Measurements from ENCODE around the gene TEX11. TPM values are rescaled to one million over a fixed set of nuclear protein-coding genes. Genes with fewer than 3 reads are reported as not detected.
"Not testable (repeated sequence)": the region's sequence is repeated elsewhere in the genome, so short reads cannot be mapped to it uniquely, and the experiment has no call there.

The TEX11 gene
- polyA plus RNA-seq, 1 of the 3 experiments (the other 2 are of a cell fraction), result not detected

DNA sequence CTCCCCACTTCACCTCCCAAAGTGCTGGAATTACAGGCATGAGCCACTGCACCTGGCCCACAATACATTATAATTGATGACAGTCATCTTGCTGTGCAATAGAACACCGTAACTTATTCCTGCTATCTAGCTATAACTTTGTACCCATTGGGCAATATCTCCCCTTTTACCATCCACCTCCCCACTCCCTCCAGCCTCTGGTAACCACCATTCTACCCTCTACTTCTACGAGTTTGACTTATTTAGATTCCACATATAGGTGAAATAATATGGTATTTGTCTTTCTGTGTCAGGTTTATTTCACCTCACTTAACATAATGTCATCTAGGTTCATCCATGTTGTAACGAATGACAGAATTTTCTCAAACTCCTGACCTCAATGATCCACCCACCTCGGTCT is 8.2 kb upstream of the TEX11 start (continued):
- TF ChIP-seq NRF1 (IDR thresholded peaks at IDR 0.05; ENCODE audit: low read depth, low read length), result no peak

GRCh38 chrX:70907900-70908299 is 611 bp downstream of the TEX11 start:
- POLR2A ChIA-PET, result no interaction called here
- Histone ChIP-seq H3K9me3 (no peaks in the 10 kb centered on the region), H4K20me1 (ENCODE audit: insufficient read depth) (no peaks in the 10 kb centered on the region), H3F3A (replicated peaks; ENCODE audit: insufficient read depth) (no peaks in the 10 kb centered on the region), H3K4me1 (ENCODE audit: control insufficient read depth in 1 of 2, insufficient read depth in 2 of 2, low read depth in 1 of 2, low read length in 1 of 2) (no peaks in the 10 kb centered on the region), H3K27ac (ENCODE audit: low read depth in 2 of 2, low read length in 1 of 2) (no peak overlapping the region), H3K9me2 (no peaks in the 10 kb centered on the region), H3K4me2 (no peak overlapping the region), H3K79me2 (ENCODE audit: insufficient read depth) (no peaks in the 10 kb centered on the region), H3K36me3 (replicated peaks in 1 of 2; ENCODE audit: control insufficient read depth in 1 of 2, insufficient read depth in 2 of 2, low read length in 1 of 2) (no peaks in the 10 kb centered on the region), H3K9ac (no peak overlapping the region), H2AFZ (ENCODE audit: low read depth) (no peak overlapping the region), H3K4me3 (ENCODE audit: low read depth in 2 of 2, low read length in 1 of 2) (no peak overlapping the region), H3K27me3 (ENCODE audit: insufficient read depth) (peaks cover 9% of the 10 kb centered on the region; the same call in 1 of the 2 replicates)
- TF ChIP-seq RFX5 (IDR thresholded peaks at IDR 0.05; ENCODE audit: low read length), result peak; percentile 83
- TF ChIP-seq MXI1 (IDR thresholded peaks at IDR 0.05; ENCODE audit: low read depth, low read length), result no peak
- CTCF ChIA-PET, result no interaction called here
- 37% methylated on average over 11 of the region's 11 CpGs for WGBS (ENCODE audit: low lambda C conversion rate)
- no peak for DNase-seq

DNA sequence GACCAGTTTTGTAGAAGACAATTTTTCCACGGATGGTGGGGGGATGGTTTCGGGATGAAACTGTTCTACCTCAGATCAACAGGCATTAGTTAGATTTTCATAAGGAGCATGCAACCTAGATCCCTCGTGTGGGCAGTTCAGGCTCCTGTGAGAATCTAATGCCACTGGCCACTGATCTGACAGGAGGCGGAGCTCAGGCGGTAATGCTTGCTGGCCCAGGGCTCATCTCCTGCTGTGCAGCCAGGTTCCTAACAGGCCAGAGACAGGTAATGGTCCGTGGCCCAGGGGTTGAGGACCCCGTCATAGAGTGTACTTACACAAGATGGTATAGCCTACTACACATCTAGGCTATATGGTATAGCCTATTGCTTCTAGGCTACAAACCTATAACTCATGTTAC is 7.0 kb downstream of the TEX11 start:
- Histone ChIP-seq H3K4me3 (ENCODE audit: low read depth in 2 of 2, low read length in 1 of 2) (no peak overlapping the region), H2AFZ (ENCODE audit: low read depth) (no peak overlapping the region), H3K4me2 (no peak overlapping the region), H3K36me3 (replicated peaks in 1 of 2; ENCODE audit: control insufficient read depth in 1 of 2, insufficient read depth in 2 of 2, low read length in 1 of 2) (no peaks in the 10 kb centered on the region), H3K9me3 (no peaks in the 10 kb centered on the region), H3K27ac (ENCODE audit: low read depth in 2 of 2, low read length in 1 of 2) (no peak overlapping the region), H3K4me1 (ENCODE audit: control insufficient read depth in 1 of 2, insufficient read depth in 2 of 2, low read depth in 1 of 2, low read length in 1 of 2) (no peaks in the 10 kb centered on the region), H3K9ac (no peak overlapping the region), H3K27me3 (ENCODE audit: insufficient read depth) (no peaks in the 10 kb centered on the region; the same call in 1 of the 2 replicates), H3F3A (replicated peaks; ENCODE audit: insufficient read depth) (no peaks in the 10 kb centered on the region), H3K79me2 (ENCODE audit: insufficient read depth) (no peaks in the 10 kb centered on the region), H4K20me1 (ENCODE audit: insufficient read depth) (no peaks in the 10 kb centered on the region), H3K9me2 (no peaks in the 10 kb centered on the region)
- no peak for TF ChIP-seq MEF2A (IDR thresholded peaks at IDR 0.05; ENCODE audit: borderline replicate concordance, low read depth)
- TF ChIP-seq CHD2 (IDR thresholded peaks at IDR 0.05; ENCODE audit: low read length, partially characterized antibody), result no peak
- TF ChIP-seq RXRA (IDR thresholded peaks at IDR 0.05; ENCODE audit: borderline replicate concordance, low read depth), result no peak
- TF ChIP-seq, protein P1, sequence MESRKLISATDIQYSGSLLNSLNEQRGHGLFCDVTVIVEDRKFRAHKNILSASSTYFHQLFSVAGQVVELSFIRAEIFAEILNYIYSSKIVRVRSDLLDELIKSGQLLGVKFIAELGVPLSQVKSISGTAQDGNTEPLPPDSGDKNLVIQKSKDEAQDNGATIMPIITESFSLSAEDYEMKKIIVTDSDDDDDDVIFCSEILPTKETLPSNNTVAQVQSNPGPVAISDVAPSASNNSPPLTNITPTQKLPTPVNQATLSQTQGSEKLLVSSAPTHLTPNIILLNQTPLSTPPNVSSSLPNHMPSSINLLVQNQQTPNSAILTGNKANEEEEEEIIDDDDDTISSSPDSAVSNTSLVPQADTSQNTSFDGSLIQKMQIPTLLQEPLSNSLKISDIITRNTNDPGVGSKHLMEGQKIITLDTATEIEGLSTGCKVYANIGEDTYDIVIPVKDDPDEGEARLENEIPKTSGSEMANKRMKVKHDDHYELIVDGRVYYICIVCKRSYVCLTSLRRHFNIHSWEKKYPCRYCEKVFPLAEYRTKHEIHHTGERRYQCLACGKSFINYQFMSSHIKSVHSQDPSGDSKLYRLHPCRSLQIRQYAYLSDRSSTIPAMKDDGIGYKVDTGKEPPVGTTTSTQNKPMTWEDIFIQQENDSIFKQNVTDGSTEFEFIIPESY (IDR thresholded peaks at IDR 0.05; ENCODE audit: borderline replicate concordance, low read depth), result no peak
- TF ChIP-seq, protein P2, sequence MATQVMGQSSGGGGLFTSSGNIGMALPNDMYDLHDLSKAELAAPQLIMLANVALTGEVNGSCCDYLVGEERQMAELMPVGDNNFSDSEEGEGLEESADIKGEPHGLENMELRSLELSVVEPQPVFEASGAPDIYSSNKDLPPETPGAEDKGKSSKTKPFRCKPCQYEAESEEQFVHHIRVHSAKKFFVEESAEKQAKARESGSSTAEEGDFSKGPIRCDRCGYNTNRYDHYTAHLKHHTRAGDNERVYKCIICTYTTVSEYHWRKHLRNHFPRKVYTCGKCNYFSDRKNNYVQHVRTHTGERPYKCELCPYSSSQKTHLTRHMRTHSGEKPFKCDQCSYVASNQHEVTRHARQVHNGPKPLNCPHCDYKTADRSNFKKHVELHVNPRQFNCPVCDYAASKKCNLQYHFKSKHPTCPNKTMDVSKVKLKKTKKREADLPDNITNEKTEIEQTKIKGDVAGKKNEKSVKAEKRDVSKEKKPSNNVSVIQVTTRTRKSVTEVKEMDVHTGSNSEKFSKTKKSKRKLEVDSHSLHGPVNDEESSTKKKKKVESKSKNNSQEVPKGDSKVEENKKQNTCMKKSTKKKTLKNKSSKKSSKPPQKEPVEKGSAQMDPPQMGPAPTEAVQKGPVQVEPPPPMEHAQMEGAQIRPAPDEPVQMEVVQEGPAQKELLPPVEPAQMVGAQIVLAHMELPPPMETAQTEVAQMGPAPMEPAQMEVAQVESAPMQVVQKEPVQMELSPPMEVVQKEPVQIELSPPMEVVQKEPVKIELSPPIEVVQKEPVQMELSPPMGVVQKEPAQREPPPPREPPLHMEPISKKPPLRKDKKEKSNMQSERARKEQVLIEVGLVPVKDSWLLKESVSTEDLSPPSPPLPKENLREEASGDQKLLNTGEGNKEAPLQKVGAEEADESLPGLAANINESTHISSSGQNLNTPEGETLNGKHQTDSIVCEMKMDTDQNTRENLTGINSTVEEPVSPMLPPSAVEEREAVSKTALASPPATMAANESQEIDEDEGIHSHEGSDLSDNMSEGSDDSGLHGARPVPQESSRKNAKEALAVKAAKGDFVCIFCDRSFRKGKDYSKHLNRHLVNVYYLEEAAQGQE (IDR thresholded peaks at IDR 0.05; ENCODE audit: low read depth, low read length), result no peak
- no peak for TF ChIP-seq ELF1 (IDR thresholded peaks at IDR 0.05)
- TF ChIP-seq SMC3 (IDR thresholded peaks at IDR 0.05; ENCODE audit: low read depth, low read length), result no peak
- TF ChIP-seq GABPA (IDR thresholded peaks at IDR 0.05; ENCODE audit: low read depth), result no peak
- no peak for TF ChIP-seq POLR2AphosphoS5 (IDR thresholded peaks at IDR 0.05; ENCODE audit: low read depth, low read length)
- TF ChIP-seq MXI1 (IDR thresholded peaks at IDR 0.05; ENCODE audit: low read depth, low read length), result no peak
- no peak for TF ChIP-seq JUND (IDR thresholded peaks at IDR 0.05)
- ChIA-PET CTCF (no interaction called here), POLR2A (no interaction called here)
- DNase-seq, result no peak
- WGBS (ENCODE audit: low lambda C conversion rate), result 17% methylated on average over 7 of the region's 7 CpGs

- H3K9me3 ChIP-seq; H3K4me1 ChIP-seq (ENCODE audit: control insufficient read depth in 1 of 2, insufficient read depth in 2 of 2, low read depth in 1 of 2, low read length in 1 of 2); H3K4me3 ChIP-seq (ENCODE audit: low read depth in 2 of 2, low read length in 1 of 2); H3K9ac ChIP-seq; H2AFZ ChIP-seq (ENCODE audit: low read depth); H3K27me3 ChIP-seq (ENCODE audit: insufficient read depth); POLR2A ChIA-PET; H3K36me3 ChIP-seq (replicated peaks in 1 of 2; ENCODE audit: control insufficient read depth in 1 of 2, insufficient read depth in 2 of 2, low read length in 1 of 2); H3K4me2 ChIP-seq; H3K79me2 ChIP-seq (ENCODE audit: insufficient read depth); H3K27ac ChIP-seq (ENCODE audit: low read depth in 2 of 2, low read length in 1 of 2); H3F3A ChIP-seq (replicated peaks; ENCODE audit: insufficient read depth); H4K20me1 ChIP-seq (ENCODE audit: insufficient read depth); CTCF ChIA-PET; H3K9me2 ChIP-seq; DNase-seq: not testable (repeated sequence)
- 0% methylated on average over 5 of the region's 6 CpGs for WGBS (ENCODE audit: low lambda C conversion rate)
Observed at GRCh38 chrX:70890441-70890840, 18.1 kb downstream of the TEX11 start.
